ENCODE results near the gene RHEX.
"Not testable (repeated sequence)": the region's sequence is repeated elsewhere in the genome, so short reads cannot be mapped to it uniquely, and the experiment has no call there.

The RHEX gene

GRCh38 chr1:206040328-206040727 is 12.6 kb upstream of the RHEX start:
- DNase-seq (ENCODE audit: low spot score), result no peak
- TF ChIP-seq, protein P1, sequence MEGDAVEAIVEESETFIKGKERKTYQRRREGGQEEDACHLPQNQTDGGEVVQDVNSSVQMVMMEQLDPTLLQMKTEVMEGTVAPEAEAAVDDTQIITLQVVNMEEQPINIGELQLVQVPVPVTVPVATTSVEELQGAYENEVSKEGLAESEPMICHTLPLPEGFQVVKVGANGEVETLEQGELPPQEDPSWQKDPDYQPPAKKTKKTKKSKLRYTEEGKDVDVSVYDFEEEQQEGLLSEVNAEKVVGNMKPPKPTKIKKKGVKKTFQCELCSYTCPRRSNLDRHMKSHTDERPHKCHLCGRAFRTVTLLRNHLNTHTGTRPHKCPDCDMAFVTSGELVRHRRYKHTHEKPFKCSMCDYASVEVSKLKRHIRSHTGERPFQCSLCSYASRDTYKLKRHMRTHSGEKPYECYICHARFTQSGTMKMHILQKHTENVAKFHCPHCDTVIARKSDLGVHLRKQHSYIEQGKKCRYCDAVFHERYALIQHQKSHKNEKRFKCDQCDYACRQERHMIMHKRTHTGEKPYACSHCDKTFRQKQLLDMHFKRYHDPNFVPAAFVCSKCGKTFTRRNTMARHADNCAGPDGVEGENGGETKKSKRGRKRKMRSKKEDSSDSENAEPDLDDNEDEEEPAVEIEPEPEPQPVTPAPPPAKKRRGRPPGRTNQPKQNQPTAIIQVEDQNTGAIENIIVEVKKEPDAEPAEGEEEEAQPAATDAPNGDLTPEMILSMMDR (IDR thresholded peaks at IDR 0.05; ENCODE audit: extremely low read depth, missing control alignments), result no peak

DNA sequence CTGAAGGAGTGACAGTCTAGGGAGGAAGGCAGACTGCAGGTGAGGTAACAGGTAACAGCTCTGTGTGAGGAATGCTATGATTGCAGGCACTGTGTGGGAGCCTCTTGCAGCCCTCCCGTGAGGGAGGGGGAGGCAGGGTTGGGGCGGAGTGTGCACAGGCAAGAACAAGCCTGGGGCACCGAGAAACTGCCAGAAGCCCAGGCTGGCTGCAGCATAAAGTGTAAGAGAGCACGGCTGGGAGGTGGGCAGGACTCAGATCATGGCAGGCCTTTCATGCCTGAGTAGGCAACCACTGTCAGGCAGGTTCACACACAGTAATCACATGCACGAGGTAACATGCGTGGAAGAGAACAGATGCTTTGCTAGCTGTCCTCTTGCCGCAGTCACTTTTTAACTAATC is 11.3 kb upstream of the RHEX start:
- TF ChIP-seq, protein P1 (IDR thresholded peaks at IDR 0.05; ENCODE audit: extremely low read depth, missing control alignments), result no peak
- DNase-seq (ENCODE audit: low spot score), result no peak

DNA sequence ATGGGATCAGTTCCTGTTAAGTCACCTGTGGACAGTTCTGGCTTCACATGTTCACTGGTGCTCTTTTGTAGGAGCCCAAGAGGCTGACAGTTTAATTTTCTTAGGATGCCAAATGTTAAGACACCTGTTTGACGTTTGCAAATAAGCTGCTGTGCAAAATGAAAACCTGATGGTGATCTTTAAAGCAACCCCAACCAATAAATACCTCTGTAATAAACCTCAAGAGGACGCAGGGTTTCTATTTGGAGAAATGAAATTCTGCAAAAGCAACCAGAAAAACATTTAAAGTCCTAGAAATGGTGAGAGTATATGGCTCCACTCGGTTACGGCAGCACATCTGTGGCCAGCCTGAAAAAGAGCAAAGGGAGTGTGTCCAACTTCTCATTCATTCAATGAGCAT is 5.7 kb upstream of the RHEX start:
- no peak for DNase-seq (ENCODE audit: low spot score)
- TF ChIP-seq, protein P1 (IDR thresholded peaks at IDR 0.05; ENCODE audit: extremely low read depth, missing control alignments), result no peak

- no peak for DNase-seq (ENCODE audit: low spot score)
- TF ChIP-seq, protein P1 (IDR thresholded peaks at IDR 0.05; ENCODE audit: extremely low read depth, missing control alignments), result no peak
Observed at GRCh38 chr1:206048582-206048981, 4.4 kb upstream of the RHEX start.

- DNase-seq (ENCODE audit: low spot score), result no peak
- TF ChIP-seq, protein P1 (IDR thresholded peaks at IDR 0.05; ENCODE audit: extremely low read depth, missing control alignments), result no peak
Observed at GRCh38 chr1:206049293-206049692, 3.7 kb upstream of the RHEX start.

DNA sequence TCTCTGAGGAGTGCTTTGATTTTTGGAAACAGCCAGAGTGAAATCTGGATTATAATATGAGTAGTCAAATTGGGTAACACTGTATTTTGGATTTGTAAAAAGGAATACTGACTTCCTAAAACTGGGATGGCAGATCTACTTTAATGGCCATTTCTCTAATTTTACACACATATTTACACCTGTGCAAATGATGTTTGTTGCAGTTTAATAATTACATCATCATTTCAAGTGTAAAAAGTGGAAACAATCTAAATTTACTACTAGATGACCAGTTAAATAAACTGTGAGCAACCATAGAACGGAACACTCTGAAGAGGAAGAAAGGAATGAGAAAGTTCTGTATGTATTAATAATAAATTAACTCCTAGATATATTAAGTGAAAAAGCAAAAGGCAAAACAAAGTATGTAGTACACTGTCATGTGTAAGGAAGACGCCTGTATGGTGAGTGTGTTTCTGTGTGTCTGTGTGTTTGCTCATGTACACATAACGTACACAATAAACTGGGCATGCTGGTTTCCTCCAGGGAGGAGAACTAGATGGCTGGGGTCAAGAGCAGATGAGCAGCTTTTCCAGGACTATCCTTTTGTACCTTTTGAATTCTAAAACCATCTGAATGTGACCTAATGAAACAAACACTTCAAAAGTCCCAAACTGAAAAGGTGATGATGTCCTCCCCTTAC is 2.9 kb upstream of the RHEX start:
- DNase-seq (ENCODE audit: low spot score), result no peak

GRCh38 chr1:206050655-206051235 is 2.2 kb upstream of the RHEX start:
- TF ChIP-seq, protein P1 (IDR thresholded peaks at IDR 0.05; ENCODE audit: extremely low read depth, missing control alignments), result no peak
- DNase-seq (ENCODE audit: low spot score), result peak; percentile 38

More for the DNA sequence above, 2.9 kb upstream of the RHEX start:
- TF ChIP-seq, protein P1 (IDR thresholded peaks at IDR 0.05; ENCODE audit: extremely low read depth, missing control alignments), result no peak

DNA sequence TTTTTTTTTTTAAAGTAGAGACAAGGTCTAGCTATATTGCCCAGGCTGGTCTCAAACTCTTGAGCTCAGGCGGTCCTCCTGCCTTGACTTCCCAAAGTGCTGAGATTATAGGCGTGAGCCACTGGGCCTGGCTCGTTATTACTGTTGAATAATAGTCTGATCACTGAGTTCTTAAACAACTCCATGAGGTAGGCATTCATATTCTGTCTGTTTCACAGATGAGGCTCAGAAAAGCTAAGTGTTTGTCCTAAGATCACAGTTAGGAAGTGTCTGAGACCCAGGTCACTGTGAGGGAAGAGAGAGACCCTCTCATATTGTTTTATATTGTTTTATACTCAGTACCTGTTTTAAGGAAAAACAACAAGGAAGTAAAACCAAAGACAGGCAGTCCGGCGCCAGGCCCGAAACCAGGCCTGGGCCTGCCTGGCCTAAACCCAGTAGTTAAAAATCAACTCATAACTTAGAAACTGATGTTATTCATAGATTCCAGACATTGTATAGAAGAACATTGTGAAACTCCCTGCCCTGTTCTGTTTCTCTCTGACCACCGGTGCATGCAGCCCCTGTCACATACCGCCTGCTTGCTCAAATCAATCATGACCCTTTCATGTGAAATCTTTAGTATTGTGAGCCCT is 625 bp upstream of the RHEX start:
- not testable (repeated sequence) for DNase-seq (ENCODE audit: low spot score)

GRCh38 chr1:206053616-206054015 is 643 bp downstream of the RHEX start:
- DNase-seq (ENCODE audit: low spot score), result not testable (repeated sequence)

GRCh38 chr1:206055069-206055625 is 2.2 kb downstream of the RHEX start:
- DNase-seq (ENCODE audit: low spot score), result not testable (repeated sequence)

All from GM20000 (cell line).